GM12878 (cell line): ENCODE measurements around the gene PPP2R5C.

ENCODE experiments used
- CHD2 ChIP-seq: IDR thresholded peaks from 2 replicates; pipeline ENCODE4 v1.6.1; 2011; ENCODE audit warnings: low read depth, low read length, improper control_type of control experiment, borderline replicate concordance
- KDM1A ChIP-seq: fragments of 200-600 bp; sonication (generic); IDR thresholded peaks from 2 replicates; pipeline ENCODE4 v1.6.1; 2016; ENCODE audit warnings: borderline replicate concordance
- SREBF2 ChIP-seq: IDR thresholded peaks from 2 replicates; pipeline ENCODE4 v1.6.1; 2012; ENCODE audit warnings: mild to moderate bottlenecking, low read length
- ZNF384 ChIP-seq: IDR thresholded peaks from 2 replicates; pipeline ENCODE4 v1.6.1; 2012; ENCODE audit warnings: low read depth, mild to moderate bottlenecking, low read length, improper control_type of control experiment, borderline replicate concordance

DNA sequence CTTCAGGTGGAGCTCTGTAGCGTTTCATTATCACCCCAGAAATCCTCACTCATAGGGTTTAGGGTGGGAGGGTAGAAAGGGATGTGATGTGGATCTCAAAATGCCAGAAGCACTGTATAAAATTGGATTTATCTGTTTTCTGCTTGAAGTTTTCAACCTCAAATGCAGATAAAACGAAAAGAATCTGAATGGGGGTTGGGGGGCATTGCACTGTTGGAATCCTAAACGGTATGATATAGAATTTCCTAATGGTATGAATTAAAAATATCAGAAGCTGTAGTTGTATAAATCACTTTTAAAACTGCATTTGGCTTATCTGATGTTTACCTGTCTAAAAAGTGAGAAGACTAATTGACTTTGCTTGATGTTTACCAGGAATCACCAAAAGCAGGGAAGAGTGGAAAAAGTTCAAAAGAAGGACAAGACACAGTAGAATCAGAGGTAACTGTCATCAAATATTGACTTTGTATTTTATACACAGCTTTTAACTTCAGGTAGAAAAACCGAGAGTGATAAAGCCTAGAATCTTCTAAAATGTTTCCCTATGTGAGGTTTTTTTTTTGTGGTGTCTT, 1.1 kb downstream of the PPP2R5C start:
- TF ChIP-seq SREBF2: no peak
- no peak for TF ChIP-seq CHD2
- no peak for TF ChIP-seq ZNF384
- TF ChIP-seq KDM1A: no peak
